Stimulated activated CD8-positive, alpha-beta memory T cell treated with anti-CD3 and anti-CD28 coated beads, Interleukin-4, amount 100 ng/mL, for 48 hours (primary cell): ENCODE data around the gene TBCD.

ENCODE experiments used
- DNase-seq: peaks from one replicate; pipeline ENCODE4 v3.0.0-alpha.2; 2020

Gene TBCD

GRCh38 chr17:82859431-82860403, 107.9 kb downstream of the TBCD start:
- peak; percentile 68 for DNase-seq

- DNase-seq = no peak
These were observed 108.9 kb downstream of the TBCD start for GRCh38 chr17:82860606-82861392.

GRCh38 chr17:82861393-82861775, 109.5 kb downstream of the TBCD start:
- DNase-seq = no peak

- DNase-seq = no peak
These were observed 110.3 kb downstream of the TBCD start for GRCh38 chr17:82862191-82862590.

- no peak for DNase-seq
These were observed 111.0 kb downstream of the TBCD start for GRCh38 chr17:82862737-82863382.

- DNase-seq = no peak
These were observed 111.6 kb downstream of the TBCD start for GRCh38 chr17:82863383-82863940.

GRCh38 chr17:82863941-82864712, 112.3 kb downstream of the TBCD start:
- peak; percentile 86 for DNase-seq

- no peak for DNase-seq
These were observed 112.9 kb downstream of the TBCD start for GRCh38 chr17:82864713-82865248.

- DNase-seq = no peak
These were observed 113.4 kb downstream of the TBCD start for GRCh38 chr17:82865274-82865673.

GRCh38 chr17:82865774-82866395, 114.0 kb downstream of the TBCD start:
- no peak for DNase-seq

- DNase-seq = no peak
These were observed 114.8 kb downstream of the TBCD start for GRCh38 chr17:82866590-82867191.

GRCh38 chr17:82867763-82868325, 116.0 kb downstream of the TBCD start:
- DNase-seq = no peak

- no peak for DNase-seq
These were observed 116.9 kb downstream of the TBCD start for GRCh38 chr17:82868715-82869131.

- no peak for DNase-seq
These were observed 117.7 kb downstream of the TBCD start for GRCh38 chr17:82869536-82869935.

GRCh38 chr17:82870091-82870491, 118.2 kb downstream of the TBCD start:
- no peak for DNase-seq

- no peak for DNase-seq
These were observed 118.7 kb downstream of the TBCD start for GRCh38 chr17:82870541-82870940.

GRCh38 chr17:82871056-82871775, 119.4 kb downstream of the TBCD start:
- peak; percentile 63 for DNase-seq

GRCh38 chr17:82871776-82872561, 120.1 kb downstream of the TBCD start:
- DNase-seq = no peak
